A673 (cell line): Measurements from ENCODE around the gene KRT6C.

Source experiments
- EZH2 ChIP-seq: fragments of 200-600 bp; sonication (generic); IDR thresholded peaks from 2 replicates; pipeline ENCODE4 v1.6.1; 2017; ENCODE audit warnings: borderline replicate concordance, low read depth, mild to moderate bottlenecking, mixed read lengths, antibody characterized with exemption, low read length; ENCODE audit not compliant: poor library complexity, severe bottlenecking
- TF ChIP-seq, protein P1 (sequence below): fragments of 300-800, 200-600 bp; sonication (generic); conservative IDR thresholded peaks from 2 replicates; pipeline ENCODE4 v1.5.1; 2017; ENCODE audit warnings: low read depth, mild to moderate bottlenecking, antibody characterized with exemption, low read length, moderate library complexity, mixed read lengths

DNA sequence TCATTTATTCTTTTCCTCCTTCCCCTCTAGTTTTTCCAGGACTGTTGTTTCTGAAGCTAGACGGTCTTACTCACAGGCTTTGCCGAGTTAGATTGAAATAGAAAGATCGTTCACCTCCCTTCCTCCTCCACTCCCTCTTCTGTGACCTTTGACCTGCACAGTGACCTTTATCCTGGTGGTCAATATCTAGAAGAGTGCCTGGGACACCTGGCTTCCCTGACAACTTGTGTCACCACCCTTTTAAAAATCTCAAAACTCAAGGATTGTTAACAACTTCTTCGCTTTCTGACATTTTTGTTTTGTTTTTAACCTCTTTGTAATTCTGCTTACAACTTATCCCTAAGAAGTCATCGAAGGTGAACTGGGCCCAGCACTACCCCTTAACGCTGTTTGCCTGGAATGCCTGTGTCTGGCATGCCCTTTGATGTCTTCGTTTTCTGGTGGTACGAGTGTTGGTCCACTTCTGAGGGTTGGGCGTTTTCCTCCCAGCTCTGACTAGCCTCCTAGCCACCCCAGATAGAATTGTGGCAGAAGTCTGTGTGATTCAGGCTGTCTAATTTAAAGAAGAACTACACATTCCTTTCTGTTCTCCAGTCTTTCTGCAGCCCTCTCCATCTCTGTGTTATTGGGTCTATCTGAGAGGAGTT, 36.7 kb downstream of the KRT6C start:
- TF ChIP-seq, protein P1, sequence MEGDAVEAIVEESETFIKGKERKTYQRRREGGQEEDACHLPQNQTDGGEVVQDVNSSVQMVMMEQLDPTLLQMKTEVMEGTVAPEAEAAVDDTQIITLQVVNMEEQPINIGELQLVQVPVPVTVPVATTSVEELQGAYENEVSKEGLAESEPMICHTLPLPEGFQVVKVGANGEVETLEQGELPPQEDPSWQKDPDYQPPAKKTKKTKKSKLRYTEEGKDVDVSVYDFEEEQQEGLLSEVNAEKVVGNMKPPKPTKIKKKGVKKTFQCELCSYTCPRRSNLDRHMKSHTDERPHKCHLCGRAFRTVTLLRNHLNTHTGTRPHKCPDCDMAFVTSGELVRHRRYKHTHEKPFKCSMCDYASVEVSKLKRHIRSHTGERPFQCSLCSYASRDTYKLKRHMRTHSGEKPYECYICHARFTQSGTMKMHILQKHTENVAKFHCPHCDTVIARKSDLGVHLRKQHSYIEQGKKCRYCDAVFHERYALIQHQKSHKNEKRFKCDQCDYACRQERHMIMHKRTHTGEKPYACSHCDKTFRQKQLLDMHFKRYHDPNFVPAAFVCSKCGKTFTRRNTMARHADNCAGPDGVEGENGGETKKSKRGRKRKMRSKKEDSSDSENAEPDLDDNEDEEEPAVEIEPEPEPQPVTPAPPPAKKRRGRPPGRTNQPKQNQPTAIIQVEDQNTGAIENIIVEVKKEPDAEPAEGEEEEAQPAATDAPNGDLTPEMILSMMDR: no peak
- TF ChIP-seq EZH2: no peak
